Fibroblast of skin of back (primary cell): ENCODE measurements around the gene PDE1C.
"Not testable (repeated sequence)": the region's sequence is repeated elsewhere in the genome, so short reads cannot be mapped to it uniquely, and the experiment has no call there.

ENCODE experiments used
- DNase-seq: peaks from one replicate; pipeline ENCODE4 v3.0.0-alpha.2; 2013

PDE1C gene

GRCh38 chr7:32042900-32043299, 27.3 kb downstream of the PDE1C start:
- no peak for DNase-seq

GRCh38 chr7:32039000-32039756, 31.0 kb downstream of the PDE1C start:
- no peak for DNase-seq

GRCh38 chr7:32037650-32038198, 32.5 kb downstream of the PDE1C start:
- DNase-seq = no peak

GRCh38 chr7:32036557-32036956, 33.6 kb downstream of the PDE1C start:
- peak; percentile 39 for DNase-seq

- DNase-seq = no peak
Measured at GRCh38 chr7:32034052-32034451, 36.2 kb downstream of the PDE1C start.

GRCh38 chr7:32033006-32033405, 37.2 kb downstream of the PDE1C start:
- no peak for DNase-seq

- DNase-seq = no peak
Measured at GRCh38 chr7:32032211-32032610, 38.0 kb downstream of the PDE1C start.

- peak; percentile 52 for DNase-seq
Measured at GRCh38 chr7:32030904-32031692, 39.1 kb downstream of the PDE1C start.

- no peak for DNase-seq
Measured at GRCh38 chr7:32026083-32026425, 44.2 kb downstream of the PDE1C start.

GRCh38 chr7:32025381-32026082, 44.7 kb downstream of the PDE1C start:
- no peak for DNase-seq

GRCh38 chr7:32023376-32023775, 46.8 kb downstream of the PDE1C start:
- peak; percentile 28 for DNase-seq

- no peak for DNase-seq
Measured at GRCh38 chr7:32022966-32023365, 47.2 kb downstream of the PDE1C start.

- DNase-seq = no peak
Measured at GRCh38 chr7:32020551-32021159, 49.6 kb downstream of the PDE1C start.

GRCh38 chr7:32018845-32019578, 51.2 kb downstream of the PDE1C start:
- no peak for DNase-seq

GRCh38 chr7:32015133-32015532, 55.1 kb downstream of the PDE1C start:
- no peak for DNase-seq

- not testable (repeated sequence) for DNase-seq
Measured at GRCh38 chr7:32013471-32013870, 56.7 kb downstream of the PDE1C start.

GRCh38 chr7:32005577-32005976, 64.6 kb downstream of the PDE1C start:
- DNase-seq = no peak

- DNase-seq = no peak
Measured at GRCh38 chr7:32001948-32002347, 68.3 kb downstream of the PDE1C start.

GRCh38 chr7:31997423-31997822, 72.8 kb downstream of the PDE1C start:
- no peak for DNase-seq

GRCh38 chr7:31995134-31995533, 75.1 kb downstream of the PDE1C start:
- no peak for DNase-seq

GRCh38 chr7:31991846-31992245, 78.4 kb downstream of the PDE1C start:
- DNase-seq = peak; percentile 34

- no peak for DNase-seq
Measured at GRCh38 chr7:31991406-31991805, 78.8 kb downstream of the PDE1C start.
